NCI-H345 treated with DMSO at 0.1 percent for 48 hours (cell line): Measurements from ENCODE around the gene TRIM66.
A peak's percentile ranks its signal among the peaks of the same experiment; 100 is the strongest.

Experiments used
- DNase-seq: peaks from one replicate; lab custom pipeline; 2025; ENCODE audit not compliant: unreplicated experiment; lab: John Stamatoyannopoulos, UW

The TRIM66 gene

GRCh38 chr11:8577791-8578581, 104.5 kb downstream of the TRIM66 start:
- no peak for DNase-seq

- no peak for DNase-seq
Observed at GRCh38 chr11:8574798-8575197, 107.7 kb downstream of the TRIM66 start.

DNA sequence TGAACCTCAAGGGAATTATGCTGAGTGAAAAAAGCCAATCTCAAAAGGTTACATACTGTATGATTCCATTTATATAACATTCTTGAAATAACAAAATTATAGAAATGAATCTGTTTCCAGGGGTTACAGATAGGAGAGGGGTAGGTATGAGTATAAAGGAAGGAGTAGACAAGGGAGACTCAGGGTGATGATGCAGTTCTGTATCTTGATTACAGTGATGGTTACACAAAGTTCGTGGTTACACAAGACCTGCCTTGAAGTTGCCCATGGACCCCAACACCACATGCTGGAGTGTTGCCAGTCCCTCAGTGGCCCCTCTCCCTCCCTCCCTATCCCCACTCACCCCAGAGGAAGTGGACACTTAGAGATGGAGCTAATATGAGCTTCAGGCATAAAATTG, 108.7 kb downstream of the TRIM66 start:
- DNase-seq = no peak

DNA sequence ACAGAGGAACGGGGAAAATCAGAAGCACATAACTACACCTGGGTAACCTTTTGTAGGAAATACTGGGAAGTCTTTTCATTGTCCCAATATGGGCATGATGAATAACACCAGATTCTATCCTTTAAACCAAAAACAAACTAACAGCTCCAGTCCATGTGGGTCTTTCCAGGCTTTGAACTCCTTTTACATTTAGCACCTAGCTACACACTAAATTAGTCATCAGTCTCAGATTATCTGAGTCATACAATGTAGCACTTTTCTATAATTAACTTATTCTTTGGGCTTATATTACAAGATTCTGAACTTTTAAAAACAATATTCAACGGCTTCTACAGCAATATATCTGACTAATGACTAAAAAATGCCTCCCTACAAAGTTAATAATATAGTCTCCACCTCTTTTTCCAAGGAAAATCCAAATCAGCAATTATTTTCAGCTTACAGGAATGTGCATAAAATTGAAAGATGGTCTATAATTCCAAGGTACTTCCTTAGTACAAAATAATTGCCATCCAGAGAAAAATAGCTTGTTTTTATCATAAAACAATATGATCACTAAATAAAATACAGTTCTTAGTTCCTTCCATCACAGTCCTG, 114.8 kb downstream of the TRIM66 start:
- DNase-seq = no peak

GRCh38 chr11:8566613-8567210, 115.8 kb downstream of the TRIM66 start:
- DNase-seq = peak; percentile 50

DNA sequence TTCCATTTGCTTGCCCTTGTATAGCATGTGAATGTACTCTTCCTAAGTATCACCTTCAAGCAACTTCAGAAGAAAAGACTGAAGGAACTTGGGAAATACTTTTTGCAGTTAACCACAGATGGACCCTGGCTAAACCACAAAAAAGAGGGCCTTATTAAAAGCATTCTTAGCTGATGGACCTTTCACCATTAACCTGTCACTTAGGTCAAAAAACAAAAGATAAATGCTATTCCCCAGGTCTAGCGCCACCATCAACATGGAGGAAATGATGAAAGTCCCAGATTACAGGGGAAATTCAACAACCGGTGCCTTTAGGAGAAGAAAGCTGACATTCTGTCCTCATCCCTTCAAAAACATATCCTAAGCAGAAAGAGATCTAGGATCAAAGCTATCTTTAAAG, 117.9 kb downstream of the TRIM66 start:
- no peak for DNase-seq
